ENCODE measurements around the gene TMCO4.

DNA sequence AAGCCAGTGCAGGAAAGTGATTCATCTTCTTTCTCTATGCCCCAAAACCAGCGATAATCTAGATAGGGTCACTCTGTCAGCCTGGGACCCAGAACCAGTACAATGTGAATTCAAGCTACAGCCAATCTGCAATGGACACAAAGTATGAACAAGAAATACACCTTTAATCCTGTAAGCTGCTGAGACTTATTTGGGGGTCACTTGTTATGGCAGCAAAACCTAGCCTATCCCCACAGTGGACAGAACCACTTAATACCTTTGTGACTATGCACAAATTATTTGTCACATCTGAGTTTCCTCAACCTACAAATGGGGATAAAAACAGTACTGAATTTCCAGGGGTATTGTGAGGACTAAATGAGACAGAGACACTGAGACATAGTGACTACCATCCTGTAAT lies 50.0 kb downstream of the TMCO4 start:
- TF ChIP-seq, protein P1, sequence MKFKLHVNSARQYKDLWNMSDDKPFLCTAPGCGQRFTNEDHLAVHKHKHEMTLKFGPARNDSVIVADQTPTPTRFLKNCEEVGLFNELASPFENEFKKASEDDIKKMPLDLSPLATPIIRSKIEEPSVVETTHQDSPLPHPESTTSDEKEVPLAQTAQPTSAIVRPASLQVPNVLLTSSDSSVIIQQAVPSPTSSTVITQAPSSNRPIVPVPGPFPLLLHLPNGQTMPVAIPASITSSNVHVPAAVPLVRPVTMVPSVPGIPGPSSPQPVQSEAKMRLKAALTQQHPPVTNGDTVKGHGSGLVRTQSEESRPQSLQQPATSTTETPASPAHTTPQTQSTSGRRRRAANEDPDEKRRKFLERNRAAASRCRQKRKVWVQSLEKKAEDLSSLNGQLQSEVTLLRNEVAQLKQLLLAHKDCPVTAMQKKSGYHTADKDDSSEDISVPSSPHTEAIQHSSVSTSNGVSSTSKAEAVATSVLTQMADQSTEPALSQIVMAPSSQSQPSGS (tag by site-specific recombination; IDR thresholded peaks at IDR 0.05; ENCODE audit: low read depth), result no peak
- TF ChIP-seq, protein P2, sequence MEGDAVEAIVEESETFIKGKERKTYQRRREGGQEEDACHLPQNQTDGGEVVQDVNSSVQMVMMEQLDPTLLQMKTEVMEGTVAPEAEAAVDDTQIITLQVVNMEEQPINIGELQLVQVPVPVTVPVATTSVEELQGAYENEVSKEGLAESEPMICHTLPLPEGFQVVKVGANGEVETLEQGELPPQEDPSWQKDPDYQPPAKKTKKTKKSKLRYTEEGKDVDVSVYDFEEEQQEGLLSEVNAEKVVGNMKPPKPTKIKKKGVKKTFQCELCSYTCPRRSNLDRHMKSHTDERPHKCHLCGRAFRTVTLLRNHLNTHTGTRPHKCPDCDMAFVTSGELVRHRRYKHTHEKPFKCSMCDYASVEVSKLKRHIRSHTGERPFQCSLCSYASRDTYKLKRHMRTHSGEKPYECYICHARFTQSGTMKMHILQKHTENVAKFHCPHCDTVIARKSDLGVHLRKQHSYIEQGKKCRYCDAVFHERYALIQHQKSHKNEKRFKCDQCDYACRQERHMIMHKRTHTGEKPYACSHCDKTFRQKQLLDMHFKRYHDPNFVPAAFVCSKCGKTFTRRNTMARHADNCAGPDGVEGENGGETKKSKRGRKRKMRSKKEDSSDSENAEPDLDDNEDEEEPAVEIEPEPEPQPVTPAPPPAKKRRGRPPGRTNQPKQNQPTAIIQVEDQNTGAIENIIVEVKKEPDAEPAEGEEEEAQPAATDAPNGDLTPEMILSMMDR (tag by site-specific recombination; IDR thresholded peaks at IDR 0.05), result no peak
- no peak for TF ChIP-seq IKZF3 (tag by site-specific recombination; IDR thresholded peaks at IDR 0.05)
- TF ChIP-seq, protein P3, sequence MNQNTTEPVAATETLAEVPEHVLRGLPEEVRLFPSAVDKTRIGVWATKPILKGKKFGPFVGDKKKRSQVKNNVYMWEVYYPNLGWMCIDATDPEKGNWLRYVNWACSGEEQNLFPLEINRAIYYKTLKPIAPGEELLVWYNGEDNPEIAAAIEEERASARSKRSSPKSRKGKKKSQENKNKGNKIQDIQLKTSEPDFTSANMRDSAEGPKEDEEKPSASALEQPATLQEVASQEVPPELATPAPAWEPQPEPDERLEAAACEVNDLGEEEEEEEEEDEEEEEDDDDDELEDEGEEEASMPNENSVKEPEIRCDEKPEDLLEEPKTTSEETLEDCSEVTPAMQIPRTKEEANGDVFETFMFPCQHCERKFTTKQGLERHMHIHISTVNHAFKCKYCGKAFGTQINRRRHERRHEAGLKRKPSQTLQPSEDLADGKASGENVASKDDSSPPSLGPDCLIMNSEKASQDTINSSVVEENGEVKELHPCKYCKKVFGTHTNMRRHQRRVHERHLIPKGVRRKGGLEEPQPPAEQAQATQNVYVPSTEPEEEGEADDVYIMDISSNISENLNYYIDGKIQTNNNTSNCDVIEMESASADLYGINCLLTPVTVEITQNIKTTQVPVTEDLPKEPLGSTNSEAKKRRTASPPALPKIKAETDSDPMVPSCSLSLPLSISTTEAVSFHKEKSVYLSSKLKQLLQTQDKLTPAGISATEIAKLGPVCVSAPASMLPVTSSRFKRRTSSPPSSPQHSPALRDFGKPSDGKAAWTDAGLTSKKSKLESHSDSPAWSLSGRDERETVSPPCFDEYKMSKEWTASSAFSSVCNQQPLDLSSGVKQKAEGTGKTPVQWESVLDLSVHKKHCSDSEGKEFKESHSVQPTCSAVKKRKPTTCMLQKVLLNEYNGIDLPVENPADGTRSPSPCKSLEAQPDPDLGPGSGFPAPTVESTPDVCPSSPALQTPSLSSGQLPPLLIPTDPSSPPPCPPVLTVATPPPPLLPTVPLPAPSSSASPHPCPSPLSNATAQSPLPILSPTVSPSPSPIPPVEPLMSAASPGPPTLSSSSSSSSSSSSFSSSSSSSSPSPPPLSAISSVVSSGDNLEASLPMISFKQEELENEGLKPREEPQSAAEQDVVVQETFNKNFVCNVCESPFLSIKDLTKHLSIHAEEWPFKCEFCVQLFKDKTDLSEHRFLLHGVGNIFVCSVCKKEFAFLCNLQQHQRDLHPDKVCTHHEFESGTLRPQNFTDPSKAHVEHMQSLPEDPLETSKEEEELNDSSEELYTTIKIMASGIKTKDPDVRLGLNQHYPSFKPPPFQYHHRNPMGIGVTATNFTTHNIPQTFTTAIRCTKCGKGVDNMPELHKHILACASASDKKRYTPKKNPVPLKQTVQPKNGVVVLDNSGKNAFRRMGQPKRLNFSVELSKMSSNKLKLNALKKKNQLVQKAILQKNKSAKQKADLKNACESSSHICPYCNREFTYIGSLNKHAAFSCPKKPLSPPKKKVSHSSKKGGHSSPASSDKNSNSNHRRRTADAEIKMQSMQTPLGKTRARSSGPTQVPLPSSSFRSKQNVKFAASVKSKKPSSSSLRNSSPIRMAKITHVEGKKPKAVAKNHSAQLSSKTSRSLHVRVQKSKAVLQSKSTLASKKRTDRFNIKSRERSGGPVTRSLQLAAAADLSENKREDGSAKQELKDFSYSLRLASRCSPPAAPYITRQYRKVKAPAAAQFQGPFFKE (tag by site-specific recombination; IDR thresholded peaks at IDR 0.05; ENCODE audit: borderline replicate concordance), result no peak
- TF ChIP-seq ZSCAN30 (tag by site-specific recombination; IDR thresholded peaks at IDR 0.05), result no peak
- TF ChIP-seq ZNF624 (tag by site-specific recombination; IDR thresholded peaks at IDR 0.05), result no peak
- TF ChIP-seq, protein P4, sequence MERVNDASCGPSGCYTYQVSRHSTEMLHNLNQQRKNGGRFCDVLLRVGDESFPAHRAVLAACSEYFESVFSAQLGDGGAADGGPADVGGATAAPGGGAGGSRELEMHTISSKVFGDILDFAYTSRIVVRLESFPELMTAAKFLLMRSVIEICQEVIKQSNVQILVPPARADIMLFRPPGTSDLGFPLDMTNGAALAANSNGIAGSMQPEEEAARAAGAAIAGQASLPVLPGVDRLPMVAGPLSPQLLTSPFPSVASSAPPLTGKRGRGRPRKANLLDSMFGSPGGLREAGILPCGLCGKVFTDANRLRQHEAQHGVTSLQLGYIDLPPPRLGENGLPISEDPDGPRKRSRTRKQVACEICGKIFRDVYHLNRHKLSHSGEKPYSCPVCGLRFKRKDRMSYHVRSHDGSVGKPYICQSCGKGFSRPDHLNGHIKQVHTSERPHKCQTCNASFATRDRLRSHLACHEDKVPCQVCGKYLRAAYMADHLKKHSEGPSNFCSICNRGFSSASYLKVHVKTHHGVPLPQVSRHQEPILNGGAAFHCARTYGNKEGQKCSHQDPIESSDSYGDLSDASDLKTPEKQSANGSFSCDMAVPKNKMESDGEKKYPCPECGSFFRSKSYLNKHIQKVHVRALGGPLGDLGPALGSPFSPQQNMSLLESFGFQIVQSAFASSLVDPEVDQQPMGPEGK (tag by site-specific recombination; IDR thresholded peaks at IDR 0.05), result no peak
- TF ChIP-seq ZNF23 (tag by site-specific recombination; IDR thresholded peaks at IDR 0.05; ENCODE audit: borderline replicate concordance), result no peak
- no peak for TF ChIP-seq ZNF366 (tag by site-specific recombination; conservative IDR thresholded peaks at IDR 0.05)
- TF ChIP-seq ZNF157 (tag by site-specific recombination; IDR thresholded peaks at IDR 0.05), result no peak
- no peak for TF ChIP-seq ZNF140 (tag by site-specific recombination; IDR thresholded peaks at IDR 0.05)
- no peak for TF ChIP-seq ZBTB17 (tag by site-specific recombination; IDR thresholded peaks at IDR 0.05)
